KOPT-K1 (cell line): ENCODE results near the gene COL4A2.
"Not testable (repeated sequence)": the region's sequence is repeated elsewhere in the genome, so short reads cannot be mapped to it uniquely, and the experiment has no call there.

Experiments
- H3K27ac ChIP-seq: fragments of 200-600 bp; sonication (generic); 2 replicates; pipeline ENCODE4 v1.5.1; 2016; ENCODE audit warnings: antibody characterized with exemption, mild to moderate bottlenecking, low read depth, low read length; ENCODE audit not compliant: poor library complexity, severe bottlenecking
- H3K36me3 ChIP-seq: fragments of 200-600 bp; sonication (generic); 2 replicates; pipeline ENCODE4 v1.5.1; 2017; ENCODE audit warnings: antibody characterized with exemption, mild to moderate bottlenecking, low read length, moderate library complexity; ENCODE audit not compliant: insufficient read depth
- H3K9me3 ChIP-seq: fragments of 200-600 bp; sonication (generic); 2 replicates; pipeline ENCODE4 v1.5.1; 2017; ENCODE audit warnings: antibody characterized with exemption, low read length, mild to moderate bottlenecking; ENCODE audit not compliant: insufficient read depth, poor library complexity, severe bottlenecking

The COL4A2 gene

GRCh38 chr13:110493613-110494012 lies 186.5 kb downstream of the COL4A2 start:
- Histone ChIP-seq H3K9me3 (no peaks in the 10 kb centered on the region), H3K36me3 (no peaks in the 10 kb centered on the region), H3K27ac (no peak overlapping the region)

- H3K9me3 ChIP-seq, result no peaks in the 10 kb centered on the region
- no peak overlapping the region for H3K27ac ChIP-seq
- H3K36me3 ChIP-seq, result no peaks in the 10 kb centered on the region
These were observed 188.3 kb downstream of the COL4A2 start for GRCh38 chr13:110495376-110495775.

- Histone ChIP-seq H3K27ac (no peak overlapping the region), H3K9me3 (no peaks in the 10 kb centered on the region), H3K36me3 (no peaks in the 10 kb centered on the region)
These were observed 188.8 kb downstream of the COL4A2 start for GRCh38 chr13:110495881-110496280.

GRCh38 chr13:110496281-110496680 lies 189.2 kb downstream of the COL4A2 start:
- H3K9me3 ChIP-seq, result no peaks in the 10 kb centered on the region
- H3K27ac ChIP-seq, result no peak overlapping the region
- no peaks in the 10 kb centered on the region for H3K36me3 ChIP-seq

- Histone ChIP-seq H3K27ac (no peak overlapping the region), H3K36me3 (no peaks in the 10 kb centered on the region), H3K9me3 (no peaks in the 10 kb centered on the region)
These were observed 189.9 kb downstream of the COL4A2 start for GRCh38 chr13:110497003-110497402.

- not testable (repeated sequence) for H3K9me3 ChIP-seq, H3K36me3 ChIP-seq, H3K27ac ChIP-seq
These were observed 190.8 kb downstream of the COL4A2 start for GRCh38 chr13:110497896-110498295.

GRCh38 chr13:110498327-110498726 lies 191.2 kb downstream of the COL4A2 start:
- Histone ChIP-seq H3K9me3 (no peaks in the 10 kb centered on the region), H3K27ac (no peak overlapping the region), H3K36me3 (no peaks in the 10 kb centered on the region)

GRCh38 chr13:110498765-110499164 lies 191.7 kb downstream of the COL4A2 start:
- no peak overlapping the region for H3K27ac ChIP-seq
- H3K36me3 ChIP-seq, result no peaks in the 10 kb centered on the region
- H3K9me3 ChIP-seq, result no peaks in the 10 kb centered on the region

- Histone ChIP-seq H3K9me3 (no peaks in the 10 kb centered on the region), H3K36me3 (no peaks in the 10 kb centered on the region), H3K27ac (no peak overlapping the region)
These were observed 192.7 kb downstream of the COL4A2 start for GRCh38 chr13:110499621-110500281.

- no peaks in the 10 kb centered on the region for H3K36me3 ChIP-seq
- H3K27ac ChIP-seq, result no peak overlapping the region
- H3K9me3 ChIP-seq, result no peaks in the 10 kb centered on the region
These were observed 193.3 kb downstream of the COL4A2 start for GRCh38 chr13:110500341-110500740.

GRCh38 chr13:110501188-110501587 lies 194.1 kb downstream of the COL4A2 start:
- Histone ChIP-seq H3K36me3 (no peaks in the 10 kb centered on the region), H3K27ac (no peak overlapping the region), H3K9me3 (no peaks in the 10 kb centered on the region)

GRCh38 chr13:110503037-110503901 lies 196.2 kb downstream of the COL4A2 start:
- no peak overlapping the region for H3K27ac ChIP-seq
- no peaks in the 10 kb centered on the region for H3K36me3 ChIP-seq
- H3K9me3 ChIP-seq, result no peaks in the 10 kb centered on the region

- Histone ChIP-seq H3K9me3 (no peaks in the 10 kb centered on the region), H3K27ac (no peak overlapping the region), H3K36me3 (no peaks in the 10 kb centered on the region)
These were observed 197.0 kb downstream of the COL4A2 start for GRCh38 chr13:110503979-110504499.

- Histone ChIP-seq H3K9me3 (no peaks in the 10 kb centered on the region), H3K27ac (no peak overlapping the region), H3K36me3 (no peaks in the 10 kb centered on the region)
These were observed 198.5 kb downstream of the COL4A2 start for GRCh38 chr13:110505594-110505993.

- Histone ChIP-seq H3K9me3 (no peaks in the 10 kb centered on the region), H3K36me3 (no peaks in the 10 kb centered on the region), H3K27ac (no peak overlapping the region)
These were observed 199.3 kb downstream of the COL4A2 start for GRCh38 chr13:110506396-110506795.
